Measurements from ENCODE around the gene PASK. TPM values are rescaled to one million over a fixed set of nuclear protein-coding genes. Genes with fewer than 3 reads are reported as not detected.

Gene PASK
- total RNA-seq, 1 experiment from 2014 or later, result 51.6 TPM

- Histone ChIP-seq H3K4me1 (ENCODE audit: control insufficient read depth, insufficient read depth, low read length) (no peaks in the 10 kb centered on the region), H3K9me3 (ENCODE audit: control insufficient read depth, insufficient read depth, low read depth, low read length) (no peaks in the 10 kb centered on the region), H3K4me3 (ENCODE audit: low read depth in 2 of 2, low read length in 2 of 2) (no peak overlapping the region), H3K27me3 (ENCODE audit: control insufficient read depth, insufficient read depth, low read length) (no peaks in the 10 kb centered on the region), H3K27ac (ENCODE audit: low read length) (no peak overlapping the region), H3K36me3 (ENCODE audit: control insufficient read depth, insufficient read depth, low read length) (no peaks in the 10 kb centered on the region)
- POLR2A ChIA-PET, result interaction anchor here (0.9 kb wide), 1 partner anchor 33 kb away, joined by 5 read pairs; no protein-coding TSS in a partner anchor
- in situ Hi-C loops (cut with HindIII; ENCODE audit: low pct_unique_long_range_greater_than_20kb, low sequenced_read_pairs), result no loop called here
- ATAC-seq (no peak), DNase-seq (ENCODE audit: low read depth, low spot score) (no peak)
- CTCF ChIA-PET, result interaction anchor here (1.1 kb wide), 1 partner anchor 62 kb away, joined by 4 read pairs; no protein-coding TSS in a partner anchor
- no TSS peak for BruUV-seq (replicated peaks)
- intact Hi-C loops (cut with micrococcal nuclease; ENCODE audit: unreplicated experiment), result no loop called here
- TF ChIP-seq CTCF (IDR thresholded peaks at IDR 0.05) (no peak), POLR2AphosphoS5 (IDR thresholded peaks at IDR 0.05; ENCODE audit: low read depth, low read length) (no peak), TCF7L2 (IDR thresholded peaks at IDR 0.05; ENCODE audit: low read depth, low read length) (no peak), SIN3A (IDR thresholded peaks at IDR 0.05; ENCODE audit: borderline replicate concordance, insufficient read depth, low read depth, low read length) (no peak), REST (IDR thresholded peaks at IDR 0.05; ENCODE audit: insufficient read depth in 1 of 2, low read depth in 2 of 2, low read length in 1 of 2) (no peak)
Measured at GRCh38 chr2:241140445-241140840, 8.8 kb downstream of the PASK start.

- ATAC-seq (no peak), DNase-seq (ENCODE audit: low read depth, low spot score) (no peak)
- ChIA-PET POLR2A (interaction anchor here (0.6 to 0.9 kb wide), 2 partner anchors 33 to 881 kb away, joined by 5 read pairs; no protein-coding TSS in a partner anchor), CTCF (interaction anchor here (1.1 kb wide), 1 partner anchor 61 kb away, joined by 4 read pairs; no protein-coding TSS in a partner anchor)
- no peaks in the 10 kb centered on the region for H3K9me3 ChIP-seq (ENCODE audit: control insufficient read depth, insufficient read depth, low read depth, low read length)
- no peak overlapping the region for H3K4me3 ChIP-seq (ENCODE audit: low read depth in 2 of 2, low read length in 2 of 2)
- no peak overlapping the region for H3K27ac ChIP-seq (ENCODE audit: low read length)
- TF ChIP-seq REST (IDR thresholded peaks at IDR 0.05; ENCODE audit: insufficient read depth in 1 of 2, low read depth in 2 of 2, low read length in 1 of 2) (no peak), SIN3A (IDR thresholded peaks at IDR 0.05; ENCODE audit: borderline replicate concordance, insufficient read depth, low read depth, low read length) (no peak), POLR2AphosphoS5 (IDR thresholded peaks at IDR 0.05; ENCODE audit: low read depth, low read length) (no peak), CTCF (IDR thresholded peaks at IDR 0.05) (no peak), TCF7L2 (IDR thresholded peaks at IDR 0.05; ENCODE audit: low read depth, low read length) (no peak)
- no peaks in the 10 kb centered on the region for H3K27me3 ChIP-seq (ENCODE audit: control insufficient read depth, insufficient read depth, low read length)
- no peaks in the 10 kb centered on the region for H3K36me3 ChIP-seq (ENCODE audit: control insufficient read depth, insufficient read depth, low read length)
- intact Hi-C loops (cut with micrococcal nuclease; ENCODE audit: unreplicated experiment), result no loop called here
- no TSS peak for BruUV-seq (replicated peaks)
- no peaks in the 10 kb centered on the region for H3K4me1 ChIP-seq (ENCODE audit: control insufficient read depth, insufficient read depth, low read length)
- in situ Hi-C loops (cut with HindIII; ENCODE audit: low pct_unique_long_range_greater_than_20kb, low sequenced_read_pairs), result no loop called here
Measured at GRCh38 chr2:241139531-241140444, 9.5 kb downstream of the PASK start.
